Large intestine (tissue), 3 donors: Measurements from ENCODE around the gene SAT2. TPM values are rescaled to one million over a fixed set of nuclear protein-coding genes. Genes with fewer than 3 reads are reported as not detected.

Source experiments
- DNase-seq, 2 donors: peaks; one replicate each; pipeline versions ENCODE4 v3.0.0 to v3.0.0-alpha.2; 2013
- H3K27ac ChIP-seq: one replicate; pipeline ENCODE4 v1.5.1; 2013; ENCODE audit warnings: low read length
- H3K27me3 ChIP-seq: 2 replicates; pipeline ENCODE4 v1.6.1; 2013; ENCODE audit warnings: low read length; ENCODE audit not compliant: control insufficient read depth, insufficient read depth
- H3K36me3 ChIP-seq: 2 replicates; pipeline ENCODE4 v1.6.1; 2013; ENCODE audit warnings: low read length; ENCODE audit not compliant: control insufficient read depth, insufficient read depth
- H3K4me1 ChIP-seq: one replicate; pipeline ENCODE4 v1.6.1; 2013; ENCODE audit warnings: low read length; ENCODE audit not compliant: control insufficient read depth, insufficient read depth
- H3K4me3 ChIP-seq: one replicate; pipeline ENCODE4 v1.5.1; 2013; ENCODE audit warnings: low read length
- H3K9me3 ChIP-seq: one replicate; pipeline ENCODE4 v1.6.1; 2013; ENCODE audit warnings: mild to moderate bottlenecking, low read depth, low read length, moderate library complexity; ENCODE audit not compliant: control insufficient read depth
- WGBS: methylation state at CpG from one replicate; pipeline ENCODE4 v1.1.5; 2013; ENCODE audit warnings: low lambda C conversion rate; ENCODE audit not compliant: insufficient coverage; 5-methylcytosine and 5-hydroxymethylcytosine counted together
- polyA plus RNA-seq: library from polyadenylated mRNA; unstranded; fragments of 120-200 nt; gene quantifications from one replicate; pipeline ENCODE4 v1.2.1, GENCODE V29; 2013

Gene SAT2
- polyA plus RNA-seq, 1 donor = 327 TPM

GRCh38 chr17:7577327-7578199 is 50.1 kb downstream of the SAT2 start:
- no peaks in the 10 kb centered on the region for H3K27me3 ChIP-seq
- peaks cover 67% of the 10 kb centered on the region for H3K36me3 ChIP-seq
- no CpG with 5 or more reads among the region's 17 CpGs for WGBS
- H3K4me3 ChIP-seq = no peak overlapping the region
- DNase-seq = no peak
- peaks cover 7% of the 10 kb centered on the region for H3K9me3 ChIP-seq
- H3K4me1 ChIP-seq = peaks cover 66% of the 10 kb centered on the region
- H3K27ac ChIP-seq = peak overlapping the region; percentile 93

GRCh38 chr17:7576432-7576937 is 51.1 kb downstream of the SAT2 start:
- H3K4me1 ChIP-seq = peaks cover 63% of the 10 kb centered on the region
- H3K27ac ChIP-seq = peak overlapping the region; percentile 95

More at GRCh38 chr17:7576432-7576937, 51.1 kb downstream of the SAT2 start:
- no peak overlapping the region for H3K4me3 ChIP-seq
- no peaks in the 10 kb centered on the region for H3K27me3 ChIP-seq
- DNase-seq = no peak
- 100% methylated on average over 3 of the region's 14 CpGs for WGBS
- H3K36me3 ChIP-seq = peaks cover 63% of the 10 kb centered on the region
- peaks cover 7% of the 10 kb centered on the region for H3K9me3 ChIP-seq

Other genes with a start within 250 kb of the SAT2 start
- 7.4 TPM for gene TNK1, start 246.7 kb downstream of the SAT2 start, polyA plus RNA-seq
- gene PLSCR3, start 233.3 kb downstream of the SAT2 start, polyA plus RNA-seq = 16.9 TPM
- gene TMEM256, start 223.7 kb downstream of the SAT2 start, polyA plus RNA-seq = 187 TPM
- 12.9 TPM for gene NLGN2, start 220.0 kb downstream of the SAT2 start, polyA plus RNA-seq
- not detected for gene SPEM1, start 207.5 kb downstream of the SAT2 start, polyA plus RNA-seq
- gene SPEM2, start 202.2 kb downstream of the SAT2 start, polyA plus RNA-seq = not detected
- not detected for gene SPEM3, start 199.0 kb downstream of the SAT2 start, polyA plus RNA-seq
- gene TMEM102, start 192.4 kb downstream of the SAT2 start, polyA plus RNA-seq = 7.5 TPM
- 1.3 TPM for gene FGF11, start 188.3 kb downstream of the SAT2 start, polyA plus RNA-seq
- gene CHRNB1, start 182.8 kb downstream of the SAT2 start, polyA plus RNA-seq = 7.4 TPM
- gene ZBTB4, start 148.2 kb downstream of the SAT2 start, polyA plus RNA-seq = 65.6 TPM
- gene SLC35G6, start 146.4 kb downstream of the SAT2 start, polyA plus RNA-seq = 0.52 TPM
- gene POLR2A, start 143.5 kb downstream of the SAT2 start, polyA plus RNA-seq = 98.7 TPM
- 32.7 TPM for gene TNFSF12, start 78.8 kb downstream of the SAT2 start, polyA plus RNA-seq
- 23.4 TPM for gene TNFSF13, start 69.1 kb downstream of the SAT2 start, polyA plus RNA-seq
- 47.7 TPM for gene SENP3, start 65.9 kb downstream of the SAT2 start, polyA plus RNA-seq
- 512 TPM for gene CD68, start 48.2 kb downstream of the SAT2 start, polyA plus RNA-seq
- gene MPDU1, start 44.0 kb downstream of the SAT2 start, polyA plus RNA-seq = 105 TPM
- 2.0 TPM for gene SOX15, start 37.7 kb downstream of the SAT2 start, polyA plus RNA-seq
- 28.2 TPM for gene FXR2, start 12.9 kb downstream of the SAT2 start, polyA plus RNA-seq
- 23.6 TPM for gene SHBG, start 2.3 kb upstream of the SAT2 start, polyA plus RNA-seq
- 4.8 TPM for gene ATP1B2, start 23.1 kb upstream of the SAT2 start, polyA plus RNA-seq
- 49.7 TPM for gene TP53, start 59.7 kb upstream of the SAT2 start, polyA plus RNA-seq
- 7.9 TPM for gene WRAP53, start 60.7 kb upstream of the SAT2 start, polyA plus RNA-seq
- 7.4 TPM for gene EFNB3, start 77.4 kb upstream of the SAT2 start, polyA plus RNA-seq
- gene DNAH2, start 89.9 kb upstream of the SAT2 start, polyA plus RNA-seq = 0.09 TPM
- gene KDM6B, start 206.4 kb upstream of the SAT2 start, polyA plus RNA-seq = 24.9 TPM
- 10.4 TPM for gene TMEM88, start 227.2 kb upstream of the SAT2 start, polyA plus RNA-seq
- gene NAA38, start 229.7 kb upstream of the SAT2 start, polyA plus RNA-seq = 50.7 TPM
- gene CYB5D1, start 230.2 kb upstream of the SAT2 start, polyA plus RNA-seq = 13.8 TPM